Esophagus squamous epithelium (tissue), 4 donors: Measurements from ENCODE around the gene NUP50.

Experiments used
- CTCF ChIP-seq, 6 experiments: fragments of 450-650 bp in 4 of 6; fragments of 200-600 bp in 2 of 6; sonication (generic) in 2 of 6; IDR thresholded peaks; one replicate each; pipeline ENCODE4 v1.5.1; 2016 to 2019; ENCODE audit warnings: antibody characterized with exemption in 6 of 6, mild to moderate bottlenecking in 4 of 6, moderate library complexity in 4 of 6
- POLR2A ChIP-seq, 4 donors: fragments of 450-650 bp; IDR thresholded peaks; one replicate each; pipeline ENCODE4 v1.6.1; 2017; ENCODE audit warnings: antibody characterized with exemption in 4 of 4, mild to moderate bottlenecking in 4 of 4, moderate library complexity in 3 of 4

- TF ChIP-seq POLR2A (IDR thresholded peaks at IDR 0.05) = no peak
- no peak for TF ChIP-seq CTCF (IDR thresholded peaks at IDR 0.05)
Measured at GRCh38 chr22:45154383-45154782, 9.3 kb upstream of the NUP50 start.
